C4-2B (cell line): Measurements from ENCODE around the gene RRAD.

ENCODE experiments used
- ZFX ChIP-seq: fragments of 450-650 bp; IDR thresholded peaks from 2 replicates; pipeline ENCODE4 v1.6.1; 2017
- TF ChIP-seq, protein P1 (sequence below): fragments of 450-650 bp; conservative IDR thresholded peaks from 2 replicates; pipeline ENCODE4 v1.5.1; 2017; ENCODE audit warnings: mild to moderate bottlenecking

DNA sequence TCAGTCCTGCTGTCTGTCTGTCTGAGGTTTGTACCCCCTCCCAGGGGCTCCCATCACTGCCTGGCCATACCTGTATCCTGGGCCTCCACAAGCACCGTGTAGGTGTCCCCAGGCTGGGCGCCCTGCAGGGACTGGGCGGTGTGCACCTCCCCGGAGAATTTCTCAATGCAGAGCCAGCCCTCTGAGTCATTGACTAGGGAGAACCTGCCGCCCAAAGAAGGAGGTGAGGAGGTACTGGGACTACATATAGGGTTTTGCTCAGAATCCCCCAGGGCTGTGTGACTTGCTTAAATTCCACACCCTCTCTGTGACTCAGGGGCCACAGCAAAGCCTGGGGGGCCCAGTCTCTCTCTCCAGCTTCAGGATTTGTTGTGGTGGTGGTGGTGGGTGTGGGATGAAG is 14.2 kb downstream of the RRAD start:
- TF ChIP-seq, protein P1, sequence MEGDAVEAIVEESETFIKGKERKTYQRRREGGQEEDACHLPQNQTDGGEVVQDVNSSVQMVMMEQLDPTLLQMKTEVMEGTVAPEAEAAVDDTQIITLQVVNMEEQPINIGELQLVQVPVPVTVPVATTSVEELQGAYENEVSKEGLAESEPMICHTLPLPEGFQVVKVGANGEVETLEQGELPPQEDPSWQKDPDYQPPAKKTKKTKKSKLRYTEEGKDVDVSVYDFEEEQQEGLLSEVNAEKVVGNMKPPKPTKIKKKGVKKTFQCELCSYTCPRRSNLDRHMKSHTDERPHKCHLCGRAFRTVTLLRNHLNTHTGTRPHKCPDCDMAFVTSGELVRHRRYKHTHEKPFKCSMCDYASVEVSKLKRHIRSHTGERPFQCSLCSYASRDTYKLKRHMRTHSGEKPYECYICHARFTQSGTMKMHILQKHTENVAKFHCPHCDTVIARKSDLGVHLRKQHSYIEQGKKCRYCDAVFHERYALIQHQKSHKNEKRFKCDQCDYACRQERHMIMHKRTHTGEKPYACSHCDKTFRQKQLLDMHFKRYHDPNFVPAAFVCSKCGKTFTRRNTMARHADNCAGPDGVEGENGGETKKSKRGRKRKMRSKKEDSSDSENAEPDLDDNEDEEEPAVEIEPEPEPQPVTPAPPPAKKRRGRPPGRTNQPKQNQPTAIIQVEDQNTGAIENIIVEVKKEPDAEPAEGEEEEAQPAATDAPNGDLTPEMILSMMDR, result no peak
- TF ChIP-seq ZFX, result no peak
